OCI-LY3 (cell line): ENCODE measurements around the gene TMEM53.
A peak's percentile ranks its signal among the peaks of the same experiment; 100 is the strongest.

Experiments
- H2AFZ ChIP-seq: fragments of 200-600, 300-600 bp; shearing (Covaris generic); 2 replicates; pipeline ENCODE4 v1.6.0; 2014; ENCODE audit warnings: antibody characterized with exemption, low read depth, low read length
- H3K27ac ChIP-seq: fragments of 200-600, 300-600 bp; sonication (generic); 2 replicates; pipeline ENCODE4 v1.5.1; 2014; ENCODE audit warnings: mild to moderate bottlenecking, low read length, moderate library complexity, mixed read lengths
- H3K27me3 ChIP-seq: fragments of 200-600, 300-600 bp; sonication (generic); 2 replicates; pipeline ENCODE4 v1.6.1; 2014; ENCODE audit warnings: low read depth, low read length, mixed read lengths
- H3K36me3 ChIP-seq: fragments of 200-600, 300-600 bp; sonication (generic); replicated peaks from 2 replicates; pipeline ENCODE3; 2014; ENCODE audit warnings: low read depth, low read length, mixed read lengths
- H3K4me1 ChIP-seq: fragments of 300-600, 200-600 bp; sonication (generic); 2 replicates; pipeline ENCODE4 v1.6.1; 2014; ENCODE audit warnings: low read length, mixed read lengths
- H3K4me2 ChIP-seq: fragments of 200-600, 300-600 bp; sonication (generic); 2 replicates; pipeline ENCODE4 v1.6.1; 2014; ENCODE audit warnings: low read length, mixed read lengths
- H3K4me3 ChIP-seq: fragments of 300-600, 200-600 bp; sonication (generic); 2 replicates; pipeline ENCODE4 v1.5.1; 2014; ENCODE audit warnings: antibody characterized with exemption, mild to moderate bottlenecking, low read length, moderate library complexity
- H3K79me2 ChIP-seq: fragments of 300-600, 200-600 bp; shearing (Covaris generic); 2 replicates; pipeline ENCODE4 v1.6.1; 2014; ENCODE audit warnings: mild to moderate bottlenecking, low read length, mixed read lengths
- H3K9ac ChIP-seq: fragments of 300-600, 200-600 bp; shearing (Covaris generic); 2 replicates; pipeline ENCODE4 v1.6.0; 2014; ENCODE audit warnings: mild to moderate bottlenecking, low read length, moderate library complexity
- H3K9me3 ChIP-seq: fragments of 200-600, 300-600 bp; shearing (Covaris generic); 2 replicates; pipeline ENCODE4 v1.6.1; 2014; ENCODE audit warnings: low read length, mixed read lengths; ENCODE audit not compliant: insufficient read depth
- H4K20me1 ChIP-seq: fragments of 200-600, 300-600 bp; sonication (generic); 2 replicates; pipeline ENCODE4 v1.6.1; 2016; ENCODE audit warnings: low read length, mixed read lengths; ENCODE audit not compliant: insufficient read depth
- CTCF ChIP-seq: fragments of 200-600, 300-600 bp; sonication (generic); IDR thresholded peaks from 2 replicates; pipeline ENCODE4 v1.5.1; 2014; ENCODE audit warnings: antibody characterized with exemption, low read length, low read depth
- EZH2phosphoT487 ChIP-seq: fragments of 200-600 bp; shearing (Covaris generic); IDR thresholded peaks from 2 replicates; pipeline ENCODE4 v1.6.1; 2018; ENCODE audit warnings: antibody characterized with exemption, mixed run types, low read depth

The TMEM53 gene

GRCh38 chr1:44660176-44660575 lies 14.1 kb downstream of the TMEM53 start:
- Histone ChIP-seq H3K9me3 (no peaks in the 10 kb centered on the region), H3K4me2 (no peak overlapping the region), H3K9ac (no peak overlapping the region), H4K20me1 (no peaks in the 10 kb centered on the region), H3K27me3 (no peaks in the 10 kb centered on the region), H2AFZ (no peak overlapping the region), H3K27ac (no peak overlapping the region), H3K4me3 (no peak overlapping the region), H3K36me3 (no peaks in the 10 kb centered on the region), H3K79me2 (no peaks in the 10 kb centered on the region), H3K4me1 (peaks cover 8% of the 10 kb centered on the region; the same call in 1 of the 2 replicates)
- TF ChIP-seq EZH2phosphoT487: no peak
- no peak for TF ChIP-seq CTCF

- Histone ChIP-seq H3K27ac (no peak overlapping the region), H3K27me3 (no peaks in the 10 kb centered on the region), H3K4me3 (no peak overlapping the region), H2AFZ (no peak overlapping the region), H4K20me1 (no peaks in the 10 kb centered on the region), H3K9ac (no peak overlapping the region), H3K4me2 (no peak overlapping the region), H3K79me2 (no peaks in the 10 kb centered on the region), H3K36me3 (no peaks in the 10 kb centered on the region), H3K4me1 (peaks cover 3% of the 10 kb centered on the region; the same call in 1 of the 2 replicates), H3K9me3 (no peaks in the 10 kb centered on the region)
- no peak for TF ChIP-seq CTCF
- TF ChIP-seq EZH2phosphoT487: no peak
Observed at GRCh38 chr1:44659566-44659965, 14.7 kb downstream of the TMEM53 start.

- Histone ChIP-seq H3K27me3 (no peaks in the 10 kb centered on the region), H3K27ac (no peak overlapping the region), H2AFZ (no peak overlapping the region), H3K4me3 (no peak overlapping the region), H3K4me1 (no peaks in the 10 kb centered on the region), H3K4me2 (no peak overlapping the region), H4K20me1 (no peaks in the 10 kb centered on the region), H3K36me3 (no peaks in the 10 kb centered on the region), H3K9me3 (no peaks in the 10 kb centered on the region), H3K9ac (no peak overlapping the region), H3K79me2 (no peaks in the 10 kb centered on the region)
- TF ChIP-seq CTCF (peak; percentile 43), EZH2phosphoT487 (no peak)
Observed at GRCh38 chr1:44655609-44656008, 18.7 kb downstream of the TMEM53 start.

GRCh38 chr1:44654621-44655187 lies 19.6 kb downstream of the TMEM53 start:
- no peaks in the 10 kb centered on the region for H3K79me2 ChIP-seq
- H3K27ac ChIP-seq: no peak overlapping the region
- H3K4me1 ChIP-seq: no peaks in the 10 kb centered on the region
- H3K9ac ChIP-seq: no peak overlapping the region
- TF ChIP-seq CTCF (no peak), EZH2phosphoT487 (no peak)
- H3K27me3 ChIP-seq: no peaks in the 10 kb centered on the region
- no peaks in the 10 kb centered on the region for H3K36me3 ChIP-seq
- H3K4me2 ChIP-seq: no peak overlapping the region
- H3K4me3 ChIP-seq: no peak overlapping the region
- no peaks in the 10 kb centered on the region for H4K20me1 ChIP-seq
- no peaks in the 10 kb centered on the region for H3K9me3 ChIP-seq
- no peak overlapping the region for H2AFZ ChIP-seq
